ENCODE results near the gene PPP6R2.

Gene PPP6R2, protein sequence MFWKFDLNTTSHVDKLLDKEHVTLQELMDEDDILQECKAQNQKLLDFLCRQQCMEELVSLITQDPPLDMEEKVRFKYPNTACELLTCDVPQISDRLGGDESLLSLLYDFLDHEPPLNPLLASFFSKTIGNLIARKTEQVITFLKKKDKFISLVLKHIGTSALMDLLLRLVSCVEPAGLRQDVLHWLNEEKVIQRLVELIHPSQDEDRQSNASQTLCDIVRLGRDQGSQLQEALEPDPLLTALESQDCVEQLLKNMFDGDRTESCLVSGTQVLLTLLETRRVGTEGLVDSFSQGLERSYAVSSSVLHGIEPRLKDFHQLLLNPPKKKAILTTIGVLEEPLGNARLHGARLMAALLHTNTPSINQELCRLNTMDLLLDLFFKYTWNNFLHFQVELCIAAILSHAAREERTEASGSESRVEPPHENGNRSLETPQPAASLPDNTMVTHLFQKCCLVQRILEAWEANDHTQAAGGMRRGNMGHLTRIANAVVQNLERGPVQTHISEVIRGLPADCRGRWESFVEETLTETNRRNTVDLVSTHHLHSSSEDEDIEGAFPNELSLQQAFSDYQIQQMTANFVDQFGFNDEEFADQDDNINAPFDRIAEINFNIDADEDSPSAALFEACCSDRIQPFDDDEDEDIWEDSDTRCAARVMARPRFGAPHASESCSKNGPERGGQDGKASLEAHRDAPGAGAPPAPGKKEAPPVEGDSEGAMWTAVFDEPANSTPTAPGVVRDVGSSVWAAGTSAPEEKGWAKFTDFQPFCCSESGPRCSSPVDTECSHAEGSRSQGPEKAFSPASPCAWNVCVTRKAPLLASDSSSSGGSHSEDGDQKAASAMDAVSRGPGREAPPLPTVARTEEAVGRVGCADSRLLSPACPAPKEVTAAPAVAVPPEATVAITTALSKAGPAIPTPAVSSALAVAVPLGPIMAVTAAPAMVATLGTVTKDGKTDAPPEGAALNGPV

DNA sequence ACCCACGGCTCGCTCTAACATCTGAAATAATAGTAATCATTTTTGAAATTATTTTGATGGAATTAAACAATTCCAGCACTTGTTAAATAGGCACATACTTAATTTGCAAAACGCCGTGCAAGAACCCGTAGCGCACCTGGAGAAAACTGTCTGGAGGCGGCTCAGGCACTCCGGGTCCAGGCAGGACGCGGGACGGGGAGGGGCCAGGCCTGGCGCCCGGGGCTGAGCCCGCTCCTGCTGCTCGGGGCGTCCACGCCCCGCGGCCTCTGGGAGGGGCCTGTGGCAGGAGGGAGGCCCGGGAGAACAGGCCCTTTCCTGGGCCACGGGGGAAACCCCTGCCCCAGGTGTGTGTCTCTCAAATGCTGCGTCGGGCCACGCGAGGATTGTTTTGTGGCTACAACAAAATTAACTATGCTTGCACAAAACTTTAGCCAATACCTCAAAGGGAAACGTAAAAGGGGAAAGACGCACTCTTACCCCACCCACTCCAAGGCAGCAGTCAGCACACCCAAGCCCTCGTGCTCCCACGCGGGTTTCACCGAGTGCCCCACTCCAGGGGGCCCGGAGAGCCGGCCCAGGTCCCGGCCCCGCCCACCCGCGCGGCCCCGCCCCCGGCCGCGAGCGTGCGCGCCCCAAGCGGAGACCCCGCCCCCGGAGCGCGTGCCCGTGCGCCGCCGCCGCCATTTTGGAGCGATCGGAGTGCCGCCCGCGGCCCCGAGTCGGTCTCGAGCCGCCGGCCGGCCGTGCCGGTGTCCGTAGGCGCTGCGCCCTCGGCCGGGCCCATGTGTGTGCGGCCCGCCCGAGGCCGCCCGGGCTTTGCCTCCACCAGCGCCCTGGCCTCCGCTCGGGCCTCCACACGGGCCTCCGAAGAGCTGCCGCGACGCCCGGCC lies at the start of gene PPP6R2:
Gene PPP6R2, plus strand, starts transcription at position 677 of the 890 bp plus-strand sequence. CDS start 50,582 bp downstream, outside the sequence.
- peak; percentile 94 to 95 for DNase-seq

DNA sequence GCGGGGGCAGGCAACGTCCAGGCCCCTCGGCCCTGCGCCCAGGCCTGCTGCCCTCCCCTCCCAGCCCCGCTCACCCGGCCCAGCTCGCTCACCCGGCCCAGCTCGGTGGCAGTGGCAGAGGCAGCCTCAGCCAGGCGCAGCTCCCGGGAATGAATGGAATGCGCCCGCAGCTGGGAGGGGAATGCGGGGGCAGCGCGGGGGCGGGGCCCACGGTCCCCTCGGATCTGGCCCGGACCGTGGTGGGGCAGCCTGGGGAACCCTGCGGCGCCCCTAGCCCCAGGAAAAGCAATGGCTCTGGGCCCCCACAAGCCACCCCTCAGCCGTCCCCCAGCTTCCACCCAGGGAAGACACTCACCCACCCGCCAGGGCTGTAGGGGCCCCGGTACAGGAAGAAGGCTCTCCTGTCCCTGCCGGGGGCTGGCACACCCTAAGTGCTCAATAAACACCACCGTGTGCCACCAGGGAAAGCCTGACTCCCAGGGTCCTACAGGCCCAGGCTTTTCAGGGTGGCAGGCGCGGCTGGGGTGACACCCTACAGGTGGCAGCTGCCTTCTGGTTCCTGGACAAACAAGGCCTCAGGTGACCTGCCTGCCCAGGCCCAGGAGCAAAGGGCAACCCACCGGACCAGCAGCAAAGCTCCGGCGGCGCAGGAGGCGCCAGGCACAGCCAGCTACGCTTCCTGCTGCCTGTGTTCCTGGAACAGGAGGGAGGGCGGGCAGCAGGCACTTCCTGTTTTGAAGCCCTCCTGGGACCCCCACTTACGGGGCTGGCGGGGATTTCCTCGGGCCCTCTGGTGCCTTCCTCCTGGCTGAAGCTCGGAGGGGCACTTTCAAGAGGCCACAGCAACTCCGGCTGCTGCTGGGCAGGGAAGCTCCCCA lies 49.4 kb upstream of the PPP6R2 start:
- DNase-seq: no peak

DNA sequence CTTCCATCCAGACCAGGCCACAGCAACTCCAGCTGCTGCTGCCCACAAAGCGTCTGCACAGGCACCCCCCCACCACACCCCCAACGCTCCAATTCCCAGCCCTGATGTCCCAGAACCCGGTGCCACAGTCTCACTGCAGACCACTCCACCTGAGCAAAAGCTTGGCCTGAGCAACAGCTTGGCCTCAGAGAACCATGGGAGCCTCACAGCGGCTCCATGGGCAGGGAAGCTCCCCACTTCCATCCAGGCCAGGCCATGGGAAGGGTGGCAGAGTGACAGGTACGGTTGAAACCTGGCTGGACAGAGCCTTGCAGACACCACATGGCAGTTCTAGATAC lies 48.8 kb upstream of the PPP6R2 start:
- DNase-seq: no peak

DNA sequence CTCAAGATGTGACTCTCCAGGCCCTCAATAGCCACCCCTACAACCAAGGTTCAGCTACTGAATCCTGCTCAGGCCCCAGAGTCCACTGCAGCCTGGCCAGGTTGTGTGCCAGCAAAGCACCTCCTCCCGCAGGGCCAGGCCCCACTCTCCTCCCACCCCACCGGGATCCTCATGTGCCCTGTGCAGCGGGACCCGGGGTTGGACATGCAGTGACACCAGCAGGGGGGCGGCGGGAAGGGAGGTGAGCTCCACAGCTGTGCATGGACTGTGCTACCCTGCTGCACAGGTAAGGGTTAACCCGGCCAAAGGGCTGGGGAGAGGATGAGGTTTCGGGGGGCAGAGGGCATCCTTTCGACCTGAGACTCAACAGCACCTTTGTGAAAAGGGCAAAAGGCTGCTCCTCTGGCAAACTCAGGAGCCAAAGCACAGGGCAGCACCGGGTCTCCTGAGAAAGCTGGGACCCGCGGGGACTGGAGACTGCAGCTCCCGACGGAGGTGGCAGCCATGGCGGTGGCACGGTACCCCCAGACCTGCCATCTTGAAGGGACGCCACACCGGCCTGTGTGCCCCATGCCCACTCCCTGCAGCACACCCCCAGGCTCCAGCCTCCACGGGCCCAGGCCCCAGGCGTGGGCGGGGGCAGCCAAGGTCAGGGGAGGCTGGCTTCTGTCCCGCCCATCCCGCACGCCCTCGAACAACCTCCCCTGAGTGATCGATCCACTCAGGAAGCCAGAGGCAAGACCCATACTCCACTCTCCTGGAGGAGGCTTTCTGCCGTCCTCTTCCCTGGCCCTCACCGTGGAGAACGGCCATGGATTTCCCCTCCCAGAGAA lies 46.3 kb upstream of the PPP6R2 start:
- DNase-seq: no peak

DNA sequence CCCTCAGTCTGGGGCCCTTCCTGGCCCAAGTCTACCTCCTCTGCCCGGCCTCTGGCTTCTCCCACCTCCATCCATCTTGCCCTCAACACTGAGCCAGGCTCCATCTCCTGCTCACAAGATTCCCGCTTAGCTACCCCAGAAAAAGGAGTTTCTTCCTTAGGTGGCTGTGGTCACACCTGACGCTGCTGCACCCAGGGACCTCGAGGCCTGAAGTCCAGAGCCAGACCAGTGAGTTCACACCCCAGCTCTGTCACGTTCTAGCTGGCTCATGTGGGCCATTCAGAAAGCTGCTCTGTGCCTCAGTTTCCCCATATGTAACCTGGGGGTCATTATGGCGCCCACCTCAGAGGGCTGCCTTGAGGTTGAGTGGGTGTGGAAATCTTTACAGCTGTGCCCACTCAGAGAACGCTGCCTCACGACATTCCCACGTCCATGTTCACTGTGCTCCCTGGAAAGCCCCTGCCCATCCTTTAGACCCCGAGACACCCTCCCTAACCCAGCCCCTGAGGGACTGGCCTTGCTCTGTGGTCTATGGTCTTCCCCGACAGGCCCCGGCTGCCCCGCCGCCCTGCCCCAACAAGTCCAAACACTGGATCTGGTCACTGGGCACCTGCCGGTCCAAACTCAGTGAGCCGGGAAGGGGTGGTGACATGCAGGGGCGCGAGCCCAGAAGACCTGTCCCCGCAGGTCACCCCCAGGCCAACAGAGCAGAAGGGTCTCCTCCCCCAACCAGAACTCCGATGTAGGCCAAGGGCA lies 45.4 kb upstream of the PPP6R2 start:
- DNase-seq: no peak

DNA sequence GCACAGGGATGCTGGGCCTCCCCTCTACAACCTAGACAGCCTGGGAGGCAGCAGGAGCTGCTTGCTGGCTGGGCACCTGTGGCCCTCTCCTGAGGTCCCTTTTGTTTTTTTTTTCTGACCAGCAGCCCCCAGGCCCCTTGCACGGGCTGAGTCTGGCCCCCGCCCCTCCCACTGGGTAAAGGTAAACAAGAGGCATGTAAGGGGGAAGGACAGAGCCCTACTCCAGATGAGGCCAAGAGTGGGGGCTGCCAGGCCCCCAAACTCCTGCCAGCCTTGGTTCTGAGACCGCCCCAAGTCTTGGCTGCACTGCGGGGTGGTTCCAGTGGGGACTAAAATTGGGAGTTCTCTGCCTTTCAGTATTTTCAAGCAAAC lies 44.9 kb upstream of the PPP6R2 start:
- no peak for DNase-seq

DNA sequence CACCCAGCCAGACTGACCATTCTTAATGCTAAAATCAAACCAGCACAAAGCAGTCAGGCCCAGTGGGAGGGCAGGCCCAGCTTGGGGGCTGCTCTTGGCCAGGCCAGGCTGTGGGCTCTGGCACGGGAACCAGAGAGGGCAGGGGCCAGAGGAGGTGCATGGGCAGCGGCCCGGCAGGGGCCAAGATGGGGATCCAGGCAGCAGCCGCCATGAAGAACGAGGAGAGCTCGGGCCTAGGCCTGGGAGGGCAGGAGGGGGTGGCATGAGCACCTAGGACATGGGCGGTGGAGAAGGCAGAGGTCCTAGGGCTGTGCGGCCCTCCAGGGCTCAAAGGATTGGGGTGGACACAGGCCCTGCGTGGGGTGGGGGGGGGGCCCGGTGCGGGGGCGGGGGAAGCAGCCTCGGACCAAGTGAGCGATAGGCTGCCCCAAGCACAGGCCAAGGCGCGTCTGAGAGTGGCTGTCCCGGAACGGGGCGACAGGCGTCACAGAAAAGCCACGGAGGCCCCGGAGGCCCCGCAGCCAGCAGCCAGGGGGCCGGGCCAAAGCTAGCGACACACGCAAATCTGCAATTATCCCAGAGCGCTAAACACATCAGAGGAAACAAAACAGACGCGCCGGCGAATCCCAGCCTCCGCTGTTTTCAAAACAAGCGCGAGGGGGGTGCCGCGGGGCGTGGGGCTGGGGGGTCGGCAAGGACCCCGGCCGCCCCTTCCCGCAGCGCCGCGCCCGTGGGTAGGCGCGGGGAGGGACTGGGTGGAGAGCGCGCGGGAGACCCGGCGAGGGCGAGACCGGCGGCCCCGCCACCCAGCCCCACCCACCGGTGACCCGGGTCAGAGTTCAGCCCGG lies 44.0 kb upstream of the PPP6R2 start:
- DNase-seq: no peak

DNA sequence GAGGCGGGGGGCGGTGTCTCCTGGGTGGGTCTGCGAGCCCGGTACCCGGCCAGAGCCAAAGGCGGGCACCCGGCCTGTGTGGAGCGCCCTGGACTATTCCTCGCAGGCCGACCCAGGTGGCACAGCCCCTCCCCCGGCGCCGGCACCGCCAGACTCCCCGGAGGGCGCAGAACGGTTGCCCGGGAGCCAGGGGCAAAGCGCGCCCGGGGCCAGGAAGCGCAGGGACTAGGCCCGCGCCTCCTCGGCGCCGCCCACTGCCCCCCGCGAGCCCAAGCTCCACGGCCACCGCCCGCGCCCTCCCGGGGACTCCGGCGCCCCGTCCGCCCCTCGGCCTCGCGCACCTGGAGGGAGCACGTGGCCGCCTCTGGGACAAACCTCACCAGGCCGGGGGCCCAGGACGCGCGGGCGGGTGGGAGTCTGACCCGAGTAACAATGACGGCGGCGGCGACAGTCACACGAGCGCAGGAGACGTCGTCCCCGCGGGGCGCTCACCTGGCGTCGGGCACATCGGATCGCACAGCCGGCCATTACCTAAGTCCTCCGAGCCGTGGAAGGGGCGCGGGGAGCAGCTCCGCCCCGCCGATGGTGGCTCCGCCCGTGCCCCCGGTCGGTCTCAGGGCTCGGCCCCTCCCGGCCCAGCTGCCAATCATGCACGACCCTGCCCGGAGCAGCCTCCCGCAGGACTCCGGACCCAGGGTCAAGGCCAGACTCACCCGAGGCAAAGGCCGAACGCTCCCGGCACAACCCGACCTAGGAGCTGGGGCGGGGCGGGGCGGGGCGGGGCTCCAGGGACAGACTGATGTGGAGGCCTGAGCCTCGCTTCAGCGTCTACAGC lies 43.1 kb upstream of the PPP6R2 start:
- DNase-seq: no peak

DNA sequence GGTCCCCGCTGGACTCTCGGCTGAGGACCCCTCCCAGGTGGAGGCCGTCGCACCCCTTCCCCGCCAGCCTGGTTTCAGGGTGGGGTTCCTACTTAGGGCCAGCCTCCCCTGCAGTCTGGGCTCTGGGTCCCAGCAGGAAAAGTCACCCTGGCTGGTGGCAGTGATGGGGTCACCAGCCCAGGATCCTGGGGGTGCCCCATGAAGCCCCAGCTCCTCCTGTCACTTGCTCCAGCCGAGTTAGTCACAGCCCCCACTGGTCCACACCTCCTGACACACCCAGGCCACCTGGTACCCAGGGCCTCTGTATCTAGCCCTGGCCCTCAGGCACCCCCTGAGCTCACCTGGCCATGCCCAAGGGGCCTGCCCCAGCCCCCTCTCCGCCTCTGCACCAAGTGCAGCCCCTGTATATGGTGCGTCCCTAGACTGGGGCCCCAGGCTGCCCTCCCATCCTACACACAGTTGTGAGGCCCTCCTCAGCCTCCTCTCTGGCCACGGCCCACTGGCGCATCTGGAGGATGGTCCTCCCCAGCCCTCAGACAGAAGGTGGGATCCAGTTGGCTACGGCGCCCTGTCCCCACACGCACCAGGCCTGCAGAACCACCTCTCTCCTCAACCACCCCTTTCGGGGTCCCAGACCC lies 42.4 kb upstream of the PPP6R2 start:
- DNase-seq: no peak

DNA sequence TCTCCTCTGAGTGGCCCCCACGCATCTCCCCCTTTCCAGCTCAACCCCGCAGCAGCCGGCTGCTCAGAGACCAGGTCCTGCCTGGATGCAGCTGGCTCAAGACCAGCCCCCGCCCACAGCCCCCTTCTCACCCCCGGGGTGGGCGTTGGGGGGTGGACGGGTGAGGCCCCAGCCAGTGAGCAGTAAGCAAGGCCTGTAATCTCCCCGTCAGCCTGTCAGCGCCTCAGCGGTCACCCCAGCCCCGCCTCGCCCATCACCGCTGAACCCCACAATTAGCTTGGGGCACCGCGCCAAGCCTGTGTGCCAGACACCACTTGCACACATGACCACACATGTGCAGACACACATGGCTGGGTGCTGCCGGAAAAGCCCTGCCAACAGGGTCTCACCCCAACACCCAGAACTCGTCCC lies 41.5 kb upstream of the PPP6R2 start:
- DNase-seq: no peak

DNA sequence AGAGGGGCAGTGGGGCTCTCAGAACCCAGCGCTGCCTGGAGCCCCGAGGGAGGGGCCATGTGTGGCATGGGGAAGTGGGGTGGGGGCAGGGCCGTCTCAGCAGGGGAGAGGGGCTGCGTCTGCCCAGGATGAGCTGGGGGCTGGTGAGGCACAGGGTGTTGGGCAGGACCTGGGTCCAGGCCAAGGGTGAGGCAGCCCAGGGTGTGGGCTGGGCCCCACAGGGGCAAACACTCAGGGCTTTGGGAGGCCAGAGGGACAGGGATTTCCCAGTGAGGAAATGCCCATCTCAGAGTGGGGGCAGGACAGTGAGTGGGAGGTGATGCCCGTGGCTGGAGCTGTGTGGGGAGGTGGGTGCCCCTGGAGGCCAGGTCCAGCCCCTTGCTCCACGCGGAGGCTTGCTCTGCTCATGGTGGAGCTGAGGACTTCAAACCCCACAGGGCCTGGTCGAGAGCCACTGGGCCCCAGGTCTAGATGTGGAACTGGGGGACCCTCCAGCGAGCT lies 41.0 kb upstream of the PPP6R2 start:
- DNase-seq: no peak

DNA sequence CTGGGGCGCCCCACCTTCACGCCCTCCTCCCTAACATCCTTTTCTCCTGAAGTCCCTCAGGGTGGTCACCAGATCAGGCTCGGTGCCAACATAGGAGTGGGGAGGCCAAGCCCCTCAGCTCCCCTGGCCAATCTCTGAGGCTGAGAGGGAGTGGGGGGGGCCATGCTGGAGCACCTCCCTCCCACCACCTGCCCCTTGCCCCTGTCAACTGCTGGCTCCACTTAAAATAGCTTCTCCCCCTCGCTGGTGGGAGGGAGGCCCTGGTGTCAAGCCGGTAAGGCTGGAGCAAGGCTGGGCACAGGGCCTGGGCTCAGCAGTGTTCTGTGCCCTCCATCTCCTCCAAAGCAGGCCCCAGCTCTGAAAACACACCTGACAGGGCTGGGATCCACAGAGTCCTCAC lies 40.6 kb upstream of the PPP6R2 start:
- DNase-seq: no peak

DNA sequence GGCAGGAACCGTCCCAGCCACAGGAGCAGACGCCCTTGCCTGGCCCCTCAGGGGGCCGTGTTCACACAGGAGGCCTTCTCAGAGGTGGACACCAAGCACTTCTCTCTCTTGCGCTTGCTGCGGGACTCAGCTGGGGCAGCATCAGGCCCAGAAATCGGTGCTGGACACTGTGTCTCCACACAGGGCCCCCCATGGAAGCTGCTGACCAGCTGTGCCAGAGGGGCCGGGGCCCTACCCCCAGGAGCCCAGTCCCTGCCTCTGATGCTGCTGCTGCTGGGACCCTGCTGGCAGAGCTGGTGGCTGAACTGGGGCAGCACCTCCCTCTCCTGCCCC lies 39.6 kb upstream of the PPP6R2 start:
- DNase-seq: no peak

DNA sequence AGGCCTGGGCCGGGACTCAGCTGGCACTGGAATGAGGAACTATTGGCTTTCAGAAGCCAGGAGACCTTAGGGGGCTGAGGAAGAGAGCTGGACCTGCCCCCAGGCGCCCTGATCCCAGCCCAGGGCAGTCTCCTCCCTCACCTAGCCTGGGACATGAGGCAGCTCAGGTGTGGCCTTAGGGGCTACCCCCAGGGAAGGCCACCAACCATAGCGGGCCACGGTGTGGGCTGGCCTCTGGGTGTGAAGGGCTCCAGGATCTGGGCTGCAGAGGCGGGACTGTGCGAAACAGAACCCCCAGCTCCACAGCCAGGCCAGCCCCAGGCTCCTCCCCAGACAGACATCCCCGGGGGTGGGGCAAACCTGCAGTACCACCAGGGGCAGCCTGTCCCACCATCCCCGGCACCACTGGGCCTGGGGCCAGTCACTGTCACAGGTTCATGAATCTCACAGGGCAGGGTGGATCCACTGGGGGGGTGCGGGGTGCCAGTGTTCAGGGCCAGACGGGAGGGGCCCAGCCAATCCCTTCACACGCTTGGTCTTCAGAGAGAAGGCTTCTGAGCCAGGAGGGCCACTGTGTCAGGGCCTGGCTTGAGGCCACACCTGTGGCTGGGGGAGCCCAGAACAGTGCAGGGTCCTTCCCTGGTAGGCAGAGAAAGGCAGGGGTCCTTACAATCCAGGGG lies 39.1 kb upstream of the PPP6R2 start:
- no peak for DNase-seq

DNA sequence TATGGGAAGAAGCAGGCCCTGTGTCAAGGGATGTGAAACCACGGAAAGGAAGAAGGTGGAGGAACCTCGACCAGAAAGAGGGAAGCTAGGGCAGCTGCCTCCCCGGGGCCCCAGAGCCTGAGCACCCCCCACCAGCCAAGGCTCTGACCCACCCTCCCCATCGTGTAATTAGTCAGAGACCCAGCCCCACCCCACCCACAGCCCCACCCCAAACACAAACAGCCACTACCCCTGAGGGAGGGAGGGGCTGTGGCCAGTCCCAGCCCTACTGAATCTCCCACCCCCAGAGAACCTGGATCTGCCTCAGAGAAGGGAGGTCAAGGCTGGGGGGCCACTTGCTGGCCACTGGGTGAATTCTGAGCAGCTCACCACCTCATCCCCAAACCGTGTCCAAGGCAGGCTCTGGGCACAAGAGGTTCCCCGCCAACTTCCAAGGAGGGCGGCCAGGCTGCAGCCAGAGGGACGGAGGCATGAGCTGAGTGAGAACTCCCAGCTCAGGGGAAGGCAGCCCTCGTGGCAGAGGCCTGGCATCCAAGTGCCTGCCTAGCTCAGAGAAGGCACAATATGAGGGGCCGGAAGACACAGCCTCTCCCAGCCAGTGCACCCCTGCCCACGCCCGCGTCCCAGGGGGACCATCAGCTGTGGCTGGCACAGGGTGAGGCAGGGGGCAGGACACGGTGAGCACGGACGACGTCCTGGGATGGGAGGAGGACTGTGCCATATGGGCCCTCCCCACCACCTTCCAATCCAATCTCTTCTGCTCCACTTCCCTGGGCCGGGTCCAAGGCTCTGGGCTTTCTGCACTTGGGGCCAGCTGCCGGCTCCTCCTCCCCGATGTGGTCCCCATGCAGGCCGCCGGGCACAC lies 38.4 kb upstream of the PPP6R2 start:
- DNase-seq: no peak

DNA sequence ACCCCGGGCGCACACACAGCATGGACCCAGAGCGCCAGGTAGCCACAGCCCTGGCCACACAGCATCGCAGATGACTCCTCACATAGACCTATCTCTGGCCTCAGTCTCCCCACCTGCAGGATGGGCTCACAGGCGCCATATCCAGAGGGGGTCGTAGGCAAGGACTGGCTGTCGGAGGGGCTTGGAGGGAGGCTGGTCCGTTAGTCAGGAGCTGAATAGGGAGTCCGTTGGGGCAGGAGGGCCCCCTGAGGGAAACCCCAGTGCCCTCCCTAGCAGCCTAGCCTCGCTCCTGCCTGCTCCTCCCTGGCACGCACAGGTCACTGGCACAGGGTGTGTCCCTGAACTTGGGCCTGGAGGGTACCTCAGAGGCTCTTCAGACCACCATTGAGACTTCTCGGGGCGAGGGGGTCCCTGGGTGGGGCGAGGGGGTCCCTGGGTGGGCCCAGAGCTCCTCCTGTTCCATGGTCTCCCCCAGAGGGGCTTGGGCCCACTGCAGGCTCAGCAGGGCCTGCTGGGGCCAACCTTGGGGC lies 37.7 kb upstream of the PPP6R2 start:
- DNase-seq: no peak

All from activated T-cell treated with anti-CD3 and anti-CD28 coated beads, Interleukin-2, amount 50 U/mL, for 48 hours (primary cell).